GM21367 (cell line): ENCODE results near the gene PRIM1.
"Not testable (repeated sequence)": the region's sequence is repeated elsewhere in the genome, so short reads cannot be mapped to it uniquely, and the experiment has no call there.

Experiments
- ATAC-seq: cut with Tn5 transposase; IDR thresholded peaks from one replicate; pipeline ENCODE4 v1.9.1; 2021; ENCODE audit not compliant: unreplicated experiment

PRIM1 gene

DNA sequence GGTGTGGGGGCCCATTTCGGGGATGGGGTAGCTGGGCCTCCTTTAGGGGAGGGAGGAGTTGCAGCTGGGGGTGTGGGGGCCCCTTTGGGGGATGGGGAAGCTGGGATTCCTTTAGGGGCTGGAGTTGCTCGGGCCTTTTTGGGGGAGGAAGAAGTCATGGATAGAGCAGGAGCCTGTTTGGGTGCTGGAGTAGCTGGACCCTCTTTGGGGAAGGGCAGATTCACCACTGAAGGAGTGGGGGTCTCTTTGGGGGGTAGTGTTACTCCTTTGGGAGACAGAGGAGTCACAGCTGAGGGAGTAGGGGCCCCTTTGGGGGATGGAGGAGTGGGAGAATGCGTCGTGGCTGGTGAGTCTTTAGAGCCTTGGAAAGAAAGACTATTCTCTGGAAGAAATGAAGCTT is 33.5 kb downstream of the PRIM1 start:
- ATAC-seq, result no peak

GRCh38 chr12:56718149-56718548 is 34.0 kb downstream of the PRIM1 start:
- ATAC-seq, result no peak

GRCh38 chr12:56716933-56717880 is 34.9 kb downstream of the PRIM1 start:
- no peak for ATAC-seq

GRCh38 chr12:56716458-56716857 is 35.7 kb downstream of the PRIM1 start:
- no peak for ATAC-seq

GRCh38 chr12:56715798-56716197 is 36.3 kb downstream of the PRIM1 start:
- no peak for ATAC-seq

DNA sequence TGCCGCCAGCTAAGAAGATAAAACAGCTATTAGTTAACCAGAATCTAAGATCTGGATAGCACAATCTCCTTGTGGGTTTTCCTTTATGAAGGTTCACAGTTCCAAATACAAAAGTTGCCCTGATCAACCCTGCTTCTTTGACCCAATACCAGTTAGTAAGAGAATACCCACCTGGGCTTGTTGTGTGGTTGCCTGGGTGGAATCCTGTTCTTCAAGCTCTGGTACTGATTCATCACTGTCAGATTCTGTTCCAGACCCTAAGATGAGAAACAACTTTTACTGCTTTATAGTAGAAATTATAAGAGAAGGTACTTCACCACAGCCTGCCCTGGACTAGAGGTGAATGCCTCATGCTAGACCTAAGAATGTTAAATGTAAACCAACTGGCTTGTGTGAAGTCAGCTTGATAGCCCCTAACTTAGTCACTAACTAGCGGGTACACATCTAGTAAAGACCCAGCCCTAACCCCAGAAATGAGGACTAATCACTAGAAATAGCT is 37.6 kb downstream of the PRIM1 start:
- no peak for ATAC-seq

- ATAC-seq, result no peak
Measured at GRCh38 chr12:56713345-56713744, 38.8 kb downstream of the PRIM1 start.

GRCh38 chr12:56709759-56710376 is 42.3 kb downstream of the PRIM1 start:
- no peak for ATAC-seq

DNA sequence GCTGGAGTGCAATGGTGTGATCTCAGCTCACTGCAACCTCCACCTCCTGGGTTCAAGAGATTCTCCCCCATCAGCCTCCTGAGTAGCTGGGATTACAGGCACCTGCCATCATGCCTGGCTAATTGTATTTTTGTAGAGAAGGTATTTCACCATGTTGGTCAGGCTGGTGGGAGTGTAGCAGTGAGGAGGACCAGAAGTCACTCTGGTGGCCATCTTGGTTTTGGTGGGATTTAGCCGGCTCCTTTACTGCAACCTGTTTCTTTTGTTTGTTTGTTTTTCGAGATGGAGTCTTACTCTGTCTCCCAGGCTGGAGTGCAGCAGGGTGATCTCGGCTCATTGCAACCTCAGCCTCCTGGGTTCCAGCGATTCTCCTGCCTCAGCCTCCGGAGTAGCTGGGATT is 47.6 kb downstream of the PRIM1 start:
- not testable (repeated sequence) for ATAC-seq

- no peak for ATAC-seq
Measured at GRCh38 chr12:56699020-56699661, 53.0 kb downstream of the PRIM1 start.

DNA sequence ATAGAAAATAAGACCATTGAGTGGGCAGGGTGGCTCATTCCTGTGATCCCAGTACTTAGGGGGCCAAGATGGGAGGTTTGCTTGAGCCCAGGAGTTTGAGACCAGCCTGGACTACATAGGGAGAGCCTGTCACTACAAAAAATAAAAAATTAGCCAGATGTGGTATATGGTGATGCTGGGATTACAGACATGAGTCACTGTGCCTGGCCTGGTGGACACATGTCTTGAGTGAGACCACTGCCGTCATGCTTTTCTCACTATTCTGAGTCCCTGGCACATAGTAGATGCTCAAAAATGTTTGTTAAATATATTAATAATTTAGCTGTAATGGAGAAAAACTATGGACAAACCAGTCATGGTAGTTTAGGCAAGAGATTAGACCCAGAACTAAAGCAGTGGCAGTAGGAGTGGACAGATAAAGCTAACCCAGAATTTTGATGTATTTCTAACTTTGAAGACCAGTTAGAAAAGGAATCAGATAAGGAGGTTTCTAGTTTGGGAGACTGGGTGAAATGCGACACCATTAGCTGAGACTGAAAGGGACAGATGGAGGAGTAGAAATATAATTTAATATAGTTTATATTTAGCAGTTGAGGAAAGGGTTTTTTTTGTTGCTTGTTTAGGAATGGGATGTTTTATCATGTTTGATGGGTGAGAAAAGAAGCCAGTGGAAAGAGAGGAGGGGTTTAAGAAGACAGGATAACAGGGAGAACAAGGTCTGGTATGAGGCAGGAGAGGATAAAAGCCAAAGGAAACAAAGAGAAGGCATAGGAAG is 56.6 kb downstream of the PRIM1 start:
- ATAC-seq, result no peak

- ATAC-seq, result no peak
Measured at GRCh38 chr12:56694161-56694560, 58.0 kb downstream of the PRIM1 start.

GRCh38 chr12:56688846-56689109 is 63.3 kb downstream of the PRIM1 start:
- no peak for ATAC-seq

- peak; percentile 54 for ATAC-seq
Measured at GRCh38 chr12:56688129-56688845, 63.8 kb downstream of the PRIM1 start, which contains the start of gene PTGES3. PTGES3 (minus strand) TSS chr12:56688284; CDS start chr12:56687999, 285 bp downstream.

DNA sequence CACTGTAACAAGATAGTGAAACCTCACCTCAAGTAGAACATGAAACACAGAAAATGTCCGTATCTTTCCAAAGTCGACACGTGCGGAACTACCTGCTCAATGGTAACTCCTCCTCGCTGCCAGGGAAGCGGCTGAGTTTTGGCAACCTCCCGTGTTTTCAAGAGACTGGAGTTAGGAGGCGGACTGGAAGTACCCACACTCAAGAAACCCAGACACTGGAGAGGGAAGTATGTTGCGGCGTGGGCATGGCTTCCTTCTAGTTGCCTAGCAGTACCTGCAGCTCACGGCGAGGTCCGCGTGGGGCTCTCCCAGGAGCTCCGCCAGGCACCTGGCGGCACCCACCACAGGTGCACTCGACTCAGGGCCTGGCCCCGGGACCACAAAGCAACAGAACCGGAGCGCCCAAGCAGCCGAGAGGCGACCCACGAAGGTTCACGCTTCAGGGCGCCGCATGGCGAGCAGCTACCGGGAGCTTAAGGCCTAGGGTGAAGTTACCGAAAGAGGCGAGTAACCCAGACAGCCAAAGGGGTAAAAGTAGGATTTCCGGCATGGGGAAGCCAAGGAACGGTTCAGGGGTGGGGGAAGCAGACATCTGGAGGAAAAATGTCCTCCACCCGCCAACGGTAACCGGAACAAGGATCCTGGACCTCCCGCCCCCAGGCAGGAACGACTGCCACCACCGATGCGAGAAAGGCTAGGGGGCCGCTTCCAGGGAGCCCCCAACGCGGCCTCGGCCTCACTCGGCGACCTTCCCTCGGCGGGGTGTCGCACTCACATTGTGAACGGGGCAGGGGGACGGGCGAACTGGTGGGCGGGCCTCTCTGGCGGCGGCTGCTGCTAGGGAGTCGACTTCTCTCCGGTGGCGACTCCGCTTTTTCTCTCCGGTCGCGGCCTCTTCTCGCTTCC is 64.6 kb downstream of the PRIM1 start:
- peak; percentile 12 for ATAC-seq

DNA sequence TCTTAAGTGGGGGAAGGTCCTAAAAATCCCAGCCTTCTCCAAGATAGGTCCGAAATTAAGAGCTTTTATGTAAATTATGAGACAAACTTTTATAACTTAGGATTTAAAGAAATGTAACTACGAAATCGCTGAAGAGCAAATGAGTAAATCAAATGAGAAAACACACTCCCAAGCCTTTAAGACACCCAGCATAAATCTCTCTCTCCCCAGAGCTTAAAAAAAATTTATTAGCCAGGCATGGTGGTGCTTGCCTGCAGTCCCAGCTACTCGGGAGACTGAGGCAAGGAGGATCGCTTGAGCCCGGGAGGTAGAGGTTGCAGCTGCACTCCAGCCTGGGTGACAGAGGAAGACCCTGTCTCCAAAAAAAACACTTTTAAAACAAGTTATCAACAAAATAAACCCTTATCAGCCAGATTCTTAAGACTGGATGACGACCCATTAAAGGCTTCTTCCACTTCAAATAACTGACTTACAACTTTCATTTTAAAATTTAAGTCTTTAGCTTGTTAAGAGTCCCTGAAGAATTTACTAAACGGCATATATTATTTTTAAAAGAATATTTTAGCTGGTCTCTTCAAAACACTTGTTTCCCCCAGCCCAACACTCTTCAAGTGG is 67.3 kb downstream of the PRIM1 start:
- no peak for ATAC-seq

- ATAC-seq, result no peak
Measured at GRCh38 chr12:56682323-56682722, 69.8 kb downstream of the PRIM1 start.
